ENCODE data around the gene MSTN. TPM values are rescaled to one million over a fixed set of nuclear protein-coding genes. Genes with fewer than 3 reads are reported as not detected.

The MSTN gene
- 1 to 10 TPM in 1 of 9 donors, under 1 TPM in 3, not detected in 5; 0.11 to 1.1 (median 0.29) TPM for total RNA-seq
- under 1 TPM; 0.01 to 0.08 TPM for polyA plus RNA-seq
- long read RNA-seq, donor 1: 0 reads
- long read RNA-seq, donor 2: 0 reads
- long read RNA-seq, donor 3: 0 reads

GRCh38 chr2:190062601-190063000 lies at the start of gene MSTN:
TSS of gene MSTN (minus strand) at chr2:190062729. CDS start at chr2:190062596, 133 bp downstream.
- ATAC-seq (no peak), DNase-seq (no peak)
- Histone ChIP-seq H3K9me3 (no peaks in the 10 kb centered on the region), H3K4me3 (peak within 1 kb of the TSS in 2 of 12 donors; percentile 8 to 12), H3K27ac (peak within 1 kb of the TSS in 1 of 12 donors; percentile 8), H3K27me3 (no peaks in the 10 kb centered on the region), H3K36me3 (no peaks in the 10 kb centered on the region), H3K4me1 (no peaks in the 10 kb centered on the region)
- whole genome bisulfite sequencing, 4 donors: 67 to 81% (median 72%) methylated on average over 2 of the region's 2 CpGs
- TF ChIP-seq, protein P1, sequence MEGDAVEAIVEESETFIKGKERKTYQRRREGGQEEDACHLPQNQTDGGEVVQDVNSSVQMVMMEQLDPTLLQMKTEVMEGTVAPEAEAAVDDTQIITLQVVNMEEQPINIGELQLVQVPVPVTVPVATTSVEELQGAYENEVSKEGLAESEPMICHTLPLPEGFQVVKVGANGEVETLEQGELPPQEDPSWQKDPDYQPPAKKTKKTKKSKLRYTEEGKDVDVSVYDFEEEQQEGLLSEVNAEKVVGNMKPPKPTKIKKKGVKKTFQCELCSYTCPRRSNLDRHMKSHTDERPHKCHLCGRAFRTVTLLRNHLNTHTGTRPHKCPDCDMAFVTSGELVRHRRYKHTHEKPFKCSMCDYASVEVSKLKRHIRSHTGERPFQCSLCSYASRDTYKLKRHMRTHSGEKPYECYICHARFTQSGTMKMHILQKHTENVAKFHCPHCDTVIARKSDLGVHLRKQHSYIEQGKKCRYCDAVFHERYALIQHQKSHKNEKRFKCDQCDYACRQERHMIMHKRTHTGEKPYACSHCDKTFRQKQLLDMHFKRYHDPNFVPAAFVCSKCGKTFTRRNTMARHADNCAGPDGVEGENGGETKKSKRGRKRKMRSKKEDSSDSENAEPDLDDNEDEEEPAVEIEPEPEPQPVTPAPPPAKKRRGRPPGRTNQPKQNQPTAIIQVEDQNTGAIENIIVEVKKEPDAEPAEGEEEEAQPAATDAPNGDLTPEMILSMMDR (IDR thresholded peaks at IDR 0.05): no peak
- TF ChIP-seq POLR2A (IDR thresholded peaks at IDR 0.05): no peak
- intact Hi-C loops (cut with DNase I): loop anchor here in 4 of 10 donors (10.0 kb wide), 2 partner anchors 248 to 268 kb away; no protein-coding TSS in a partner anchor

GRCh38 chr2:190111166-190111565 lies 48.6 kb upstream of the MSTN start:
- H3K4me1 ChIP-seq: no peaks in the 10 kb centered on the region
- ATAC-seq (no peak), DNase-seq (no peak)
- TF ChIP-seq POLR2A (IDR thresholded peaks at IDR 0.05): no peak
- intact Hi-C loops (cut with DNase I): no loop called here
- no peak overlapping the region for H3K27ac ChIP-seq
- H3K27me3 ChIP-seq: no peaks in the 10 kb centered on the region
- no peaks in the 10 kb centered on the region for H3K9me3 ChIP-seq
- H3K36me3 ChIP-seq: no peaks in the 10 kb centered on the region
- 72 to 82% (median 76%) methylated on average over 1 of the region's 1 CpG for WGBS, 4 donors
- H3K4me3 ChIP-seq: no peak overlapping the region

DNA sequence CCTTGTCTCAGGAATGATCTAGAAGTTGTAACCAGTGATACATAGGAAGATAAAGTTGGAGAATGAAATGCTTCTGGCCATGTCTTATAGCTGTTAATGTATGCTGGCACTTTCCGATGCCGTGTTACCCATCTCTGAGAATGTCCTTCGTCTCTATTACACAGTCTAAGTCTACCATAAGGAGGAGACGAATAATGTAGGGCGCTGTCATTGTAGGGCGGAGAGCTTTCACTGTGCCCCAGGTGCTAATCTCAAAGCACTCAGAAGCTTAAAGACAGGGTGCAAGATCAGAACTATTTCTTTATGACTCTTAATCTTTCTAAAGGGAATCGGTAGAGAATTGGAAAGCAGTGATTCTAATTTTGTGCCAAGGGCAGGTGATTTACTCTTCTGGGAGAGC lies 48.2 kb upstream of the MSTN start:
- Histone ChIP-seq H3K4me3 (no peak overlapping the region), H3K4me1 (no peaks in the 10 kb centered on the region), H3K36me3 (no peaks in the 10 kb centered on the region), H3K27ac (no peak overlapping the region), H3K27me3 (no peaks in the 10 kb centered on the region), H3K9me3 (no peaks in the 10 kb centered on the region)
- WGBS, 4 donors: 96% methylated on average over 7 of the region's 7 CpGs
- ATAC-seq: no peak
- intact Hi-C loops (cut with DNase I): no loop called here
- no peak for DNase-seq
- TF ChIP-seq POLR2A (IDR thresholded peaks at IDR 0.05): no peak
- TF ChIP-seq, protein P1 (IDR thresholded peaks at IDR 0.05): no peak

GRCh38 chr2:190110131-190110530 lies 47.6 kb upstream of the MSTN start:
- intact Hi-C loops (cut with DNase I): no loop called here
- Histone ChIP-seq H3K4me1 (no peaks in the 10 kb centered on the region), H3K27ac (no peak overlapping the region), H3K4me3 (no peak overlapping the region), H3K9me3 (no peaks in the 10 kb centered on the region), H3K27me3 (no peaks in the 10 kb centered on the region), H3K36me3 (no peaks in the 10 kb centered on the region)
- DNase-seq: no peak
- TF ChIP-seq POLR2A (IDR thresholded peaks at IDR 0.05): no peak
- TF ChIP-seq, protein P1 (IDR thresholded peaks at IDR 0.05): no peak
- 67 to 96% (median 84%) methylated on average over 2 of the region's 2 CpGs for WGBS, 4 donors
- no peak for ATAC-seq

- Histone ChIP-seq H3K4me1 (peaks cover 0 to 4% (median 0%) of the 10 kb centered on the region in 12 donors), H3K36me3 (no peaks in the 10 kb centered on the region), H3K27me3 (no peaks in the 10 kb centered on the region), H3K9me3 (no peaks in the 10 kb centered on the region), H3K27ac (no peak overlapping the region), H3K4me3 (no peak overlapping the region)
- intact Hi-C loops (cut with DNase I): no loop called here
- DNase-seq: no peak
- ATAC-seq: no peak
- 72 to 97% (median 74%) methylated on average over 4 of the region's 4 CpGs for WGBS, 4 donors
- TF ChIP-seq, protein P1 (IDR thresholded peaks at IDR 0.05): no peak
- TF ChIP-seq POLR2A (IDR thresholded peaks at IDR 0.05): no peak
These were observed 44.9 kb upstream of the MSTN start for GRCh38 chr2:190107409-190107808.
